ENCODE results near the gene PTPRK. TPM values are rescaled to one million over a fixed set of nuclear protein-coding genes. Genes with fewer than 3 reads are reported as not detected.

The PTPRK gene
- total and polyA plus RNA-seq, 2 of the 8 experiments (the other 6 are each of a cell fraction or from before 2014, with no cell fraction given), result 11.4 to 47.3 TPM

DNA sequence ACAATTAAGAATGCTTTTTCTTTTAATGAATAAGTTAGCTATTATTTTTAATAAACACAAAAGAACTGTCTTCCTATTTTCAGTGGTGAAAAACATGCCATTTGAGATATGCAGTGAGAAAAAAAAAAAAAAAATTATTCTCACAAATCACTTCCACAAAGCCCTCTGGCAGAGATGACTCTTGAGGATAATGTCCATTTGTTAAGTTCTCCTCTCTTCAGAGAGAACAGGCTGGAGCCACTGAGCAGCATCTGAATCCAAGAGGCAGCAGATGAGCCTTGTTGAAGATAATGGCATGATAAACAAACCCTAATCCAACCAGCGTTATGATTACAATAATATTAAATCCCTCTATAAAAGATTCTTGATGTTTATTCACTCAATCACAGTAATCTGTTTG is 105.0 kb downstream of the PTPRK start:
- Histone ChIP-seq H3K36me3 (ENCODE audit: control insufficient read depth in 2 of 4, insufficient read depth in 4 of 4, low read length in 3 of 4) (no peaks in the 10 kb centered on the region), H3K27ac (ENCODE audit: low read depth, low read length) (no peak overlapping the region), H2AFZ (ENCODE audit: low read length) (no peak overlapping the region), H3K23ac (ENCODE audit: insufficient read length) (no peak overlapping the region), H4K8ac (ENCODE audit: extremely low read depth, insufficient read depth, low read length) (no peak overlapping the region), H3K4me1 (replicated peaks in 1 of 4; ENCODE audit: control insufficient read depth in 3 of 4, insufficient read depth in 4 of 4, low read length in 3 of 4) (peaks cover 0 to 5% (median 0%) of the 10 kb centered on the region in 4 experiments; a peak in 3 of 7 replicates), H2BK15ac (ENCODE audit: low read length) (no peak overlapping the region), H3K14ac (ENCODE audit: insufficient read length) (no peak overlapping the region), H3K79me2 (ENCODE audit: control insufficient read depth in 1 of 2, insufficient read depth in 2 of 2, low read length in 2 of 2) (peaks cover 0 to 21% of the 10 kb centered on the region in 2 experiments; a peak in 2 of 4 replicates), H3K9me3 (ENCODE audit: insufficient read depth in 2 of 2, low read depth in 1 of 2, low read length in 1 of 2) (no peaks in the 10 kb centered on the region; a peak in 1 of 4 replicates), H2BK20ac (ENCODE audit: low read length) (no peak overlapping the region), H3K4me2 (ENCODE audit: insufficient read depth in 1 of 2, low read depth in 2 of 2, low read length in 2 of 2) (no peak overlapping the region), H4K20me1 (replicated peaks in 1 of 2; ENCODE audit: control insufficient read depth in 1 of 2, insufficient read depth in 2 of 2, low read length in 2 of 2) (no peaks in the 10 kb centered on the region), H3K4ac (replicated peaks; ENCODE audit: insufficient read length, low read depth, low read length) (no peak overlapping the region), H3K9ac (replicated peaks in 1 of 4; ENCODE audit: extremely low read depth in 1 of 4, low read depth in 3 of 4, low read length in 3 of 4) (no peak overlapping the region), H3K79me1 (ENCODE audit: low read depth, low read length) (no peaks in the 10 kb centered on the region; the same call in 1 of the 2 replicates), H3K27me3 (replicated peaks in 1 of 4; ENCODE audit: control insufficient read depth in 3 of 4, extremely low read depth in 1 of 4, insufficient read depth in 3 of 4, low read length in 3 of 4) (no peaks in the 10 kb centered on the region), H2BK120ac (replicated peaks; ENCODE audit: low read depth, low read length) (no peak overlapping the region), H3K18ac (ENCODE audit: extremely low read depth, low read length) (no peak overlapping the region), H2BK12ac (ENCODE audit: low read depth, low read length) (no peak overlapping the region), H3K56ac (replicated peaks; ENCODE audit: insufficient read length, low read depth, low read length) (no peak overlapping the region), H2AK5ac (ENCODE audit: low read depth, low read length) (no peak overlapping the region), H4K91ac (replicated peaks; ENCODE audit: insufficient read length, low read length) (no peak overlapping the region), H3K4me3 (ENCODE audit: extremely low read depth in 1 of 4, insufficient read depth in 2 of 4, low read depth in 3 of 4, low read length in 4 of 4) (no peak overlapping the region), H4K5ac (ENCODE audit: insufficient read length, low read depth, low read length) (no peak overlapping the region), H3K23me2 (ENCODE audit: low read depth, low read length) (no peaks in the 10 kb centered on the region), H2BK5ac (ENCODE audit: low read depth, low read length) (no peak overlapping the region)
- POLR2A ChIA-PET (ENCODE audit: partially characterized antibody), result no interaction called here
- FAIRE-seq (no peak), DNase-seq (ENCODE audit: low read depth in 1 of 2, low spot score in 2 of 2) (no peak)
- WGBS, 2 experiments (ENCODE audit: extremely low coverage in 1 of 2, insufficient coverage in 1 of 2, insufficient read length in 1 of 2, insufficient replicate concordance in 2 of 2, low coverage in 1 of 2, low lambda C conversion rate in 2 of 2, missing lambda C conversion rate in 1 of 2), result 96% methylated on average over 1 of the region's 1 CpG; no CpG with 5 or more reads in 1 of the 2 experiments
- CTCF ChIA-PET (ENCODE audit: partially characterized antibody), result no interaction called here
- TF ChIP-seq TCF12 (IDR thresholded peaks at IDR 0.05; ENCODE audit: low read depth, low read length), result no peak
- no peak for TF ChIP-seq SUZ12 (IDR thresholded peaks at IDR 0.05; ENCODE audit: low read length)
- TF ChIP-seq BCL11A (IDR thresholded peaks at IDR 0.05; ENCODE audit: low read depth in 2 of 2, low read length in 2 of 2), result no peak
- TF ChIP-seq MAFK (IDR thresholded peaks at IDR 0.05; ENCODE audit: low read depth, low read length), result no peak
- no peak for TF ChIP-seq CHD2 (IDR thresholded peaks at IDR 0.05; ENCODE audit: low read length)
- TF ChIP-seq ZNF274 (IDR thresholded peaks at IDR 0.05; ENCODE audit: borderline replicate concordance, extremely low read depth, low read length), result no peak
